Measurements from ENCODE around the gene POU2F1. TPM values are rescaled to one million over a fixed set of nuclear protein-coding genes. Genes with fewer than 3 reads are reported as not detected.
A peak's percentile ranks its signal among the peaks of the same experiment; 100 is the strongest.

Gene POU2F1
- total and polyA plus RNA-seq, 11 donors, result 2.4 to 13.4 (median 8.8) TPM

GRCh38 chr1:167207940-167208623 lies 12.6 kb upstream of the POU2F1 start:
- no peak overlapping the region for H3K27ac ChIP-seq
- ATAC-seq (peak in 1 of 4 donors; percentile 36), DNase-seq (no peak)
- TF ChIP-seq POLR2A (IDR thresholded peaks at IDR 0.05) (no peak), CTCF (IDR thresholded peaks at IDR 0.05) (peak in 8 of 12 donors; percentile 11 to 48 (median 27))
- no peaks in the 10 kb centered on the region for H3K27me3 ChIP-seq
- no peak overlapping the region for H3K4me3 ChIP-seq
- peaks cover 0 to 20% (median 3%) of the 10 kb centered on the region in 12 donors for H3K9me3 ChIP-seq
- WGBS, 4 donors, result 55 to 66% (median 58%) methylated on average over 6 of the region's 6 CpGs
- intact Hi-C loops (cut with DNase I), result loop anchor here in 4 of 10 donors (5.0 to 10.0 kb wide), 4 partner anchors 83 to 303 kb away; no protein-coding TSS in a partner anchor
- peaks cover 0 to 5% (median 0%) of the 10 kb centered on the region in 12 donors for H3K4me1 ChIP-seq
- H3K36me3 ChIP-seq, result no peaks in the 10 kb centered on the region

GRCh38 chr1:167208624-167208976 lies 12.1 kb upstream of the POU2F1 start:
- no peak overlapping the region for H3K27ac ChIP-seq
- DNase-seq (no peak), ATAC-seq (no peak)
- WGBS, 4 donors, result 81 to 95% (median 88%) methylated on average over 1 of the region's 1 CpG
- no peaks in the 10 kb centered on the region for H3K27me3 ChIP-seq
- H3K9me3 ChIP-seq, result peaks cover 0 to 20% (median 3%) of the 10 kb centered on the region in 12 donors
- peaks cover 0 to 5% (median 0%) of the 10 kb centered on the region in 12 donors for H3K4me1 ChIP-seq
- TF ChIP-seq CTCF (IDR thresholded peaks at IDR 0.05), result peak in 1 of 12 donors; percentile 18
- no peak for TF ChIP-seq POLR2A (IDR thresholded peaks at IDR 0.05)
- no peak overlapping the region for H3K4me3 ChIP-seq
- intact Hi-C loops (cut with DNase I), result loop anchor here in 4 of 10 donors (5.0 to 10.0 kb wide), 4 partner anchors 84 to 304 kb away; no protein-coding TSS in a partner anchor
- H3K36me3 ChIP-seq, result no peaks in the 10 kb centered on the region

- TF ChIP-seq POLR2A (IDR thresholded peaks at IDR 0.05), result no peak
- Histone ChIP-seq H3K9me3 (peaks cover 0 to 20% (median 3%) of the 10 kb centered on the region in 12 donors), H3K4me1 (peaks cover 0 to 5% (median 0%) of the 10 kb centered on the region in 12 donors), H3K4me3 (no peak overlapping the region), H3K27me3 (no peaks in the 10 kb centered on the region), H3K27ac (no peak overlapping the region), H3K36me3 (no peaks in the 10 kb centered on the region)
- DNase-seq, result no peak
- 45 to 76% (median 72%) methylated on average over 1 of the region's 1 CpG for WGBS, 4 donors
- no peak for ATAC-seq
- intact Hi-C loops (cut with DNase I), result loop anchor here in 4 of 10 donors (5.0 to 10.0 kb wide), 4 partner anchors 84 to 304 kb away; no protein-coding TSS in a partner anchor
These were observed 11.6 kb upstream of the POU2F1 start for GRCh38 chr1:167209044-167209443.

GRCh38 chr1:167210966-167211674 lies 9.6 kb upstream of the POU2F1 start:
- no peak overlapping the region for H3K4me3 ChIP-seq
- peaks cover 0 to 2% (median 0%) of the 10 kb centered on the region in 12 donors for H3K4me1 ChIP-seq
- intact Hi-C loops (cut with DNase I), result loop anchor here in 2 of 10 donors (10.0 kb wide), 1 partner anchor 136 kb away; no protein-coding TSS in a partner anchor
- peaks cover 0 to 13% (median 0%) of the 10 kb centered on the region in 12 donors for H3K9me3 ChIP-seq
- no peak for DNase-seq
- ATAC-seq, result no peak
- TF ChIP-seq POLR2A (IDR thresholded peaks at IDR 0.05) (no peak), CTCF (IDR thresholded peaks at IDR 0.05) (no peak)
- H3K27ac ChIP-seq, result no peak overlapping the region
- WGBS, 4 donors, result 93 to 95% (median 94%) methylated on average over 15 of the region's 15 CpGs
- H3K36me3 ChIP-seq, result no peaks in the 10 kb centered on the region
- no peaks in the 10 kb centered on the region for H3K27me3 ChIP-seq
